Activated T-cell treated with anti-CD3 and anti-CD28 coated beads, Interleukin-2, amount 50 U/mL, for 48 hours (primary cell): Measurements from ENCODE around the gene SAMD1.
A peak's percentile ranks its signal among the peaks of the same experiment; 100 is the strongest.

Source experiments
- DNase-seq, 2 experiments: peaks; one replicate each; pipeline ENCODE4 v3.0.0-alpha.2; 2020

Gene SAMD1

DNA sequence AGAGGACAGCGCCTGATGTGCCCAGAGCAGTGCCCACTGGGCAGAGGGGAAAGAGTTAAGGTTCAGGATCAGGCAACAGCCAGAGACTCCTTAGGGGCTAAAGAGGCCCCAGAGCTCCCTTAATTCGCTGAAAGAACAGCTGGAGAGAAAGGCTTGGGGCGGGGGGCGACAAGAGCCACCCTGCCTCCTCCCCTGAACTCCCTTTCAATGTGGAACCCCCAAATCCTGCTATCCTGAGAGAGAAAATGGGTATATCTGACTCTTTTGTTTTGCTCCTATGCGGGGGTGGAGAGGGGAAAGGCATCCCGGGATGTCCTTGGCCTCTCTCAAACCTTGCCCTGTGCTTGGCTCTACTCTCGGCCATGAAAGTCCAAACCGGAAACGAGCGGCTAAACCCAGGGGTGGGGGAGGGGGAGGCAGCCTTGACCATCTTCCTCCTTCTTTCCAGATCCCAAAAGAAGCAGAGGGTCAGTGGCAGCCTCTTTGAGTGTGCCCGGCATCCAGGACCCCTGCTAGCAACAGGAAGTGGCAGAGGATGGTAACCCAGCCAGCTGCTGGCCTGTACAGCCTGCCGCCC lies 22.3 kb upstream of the SAMD1 start:
- DNase-seq = no peak

DNA sequence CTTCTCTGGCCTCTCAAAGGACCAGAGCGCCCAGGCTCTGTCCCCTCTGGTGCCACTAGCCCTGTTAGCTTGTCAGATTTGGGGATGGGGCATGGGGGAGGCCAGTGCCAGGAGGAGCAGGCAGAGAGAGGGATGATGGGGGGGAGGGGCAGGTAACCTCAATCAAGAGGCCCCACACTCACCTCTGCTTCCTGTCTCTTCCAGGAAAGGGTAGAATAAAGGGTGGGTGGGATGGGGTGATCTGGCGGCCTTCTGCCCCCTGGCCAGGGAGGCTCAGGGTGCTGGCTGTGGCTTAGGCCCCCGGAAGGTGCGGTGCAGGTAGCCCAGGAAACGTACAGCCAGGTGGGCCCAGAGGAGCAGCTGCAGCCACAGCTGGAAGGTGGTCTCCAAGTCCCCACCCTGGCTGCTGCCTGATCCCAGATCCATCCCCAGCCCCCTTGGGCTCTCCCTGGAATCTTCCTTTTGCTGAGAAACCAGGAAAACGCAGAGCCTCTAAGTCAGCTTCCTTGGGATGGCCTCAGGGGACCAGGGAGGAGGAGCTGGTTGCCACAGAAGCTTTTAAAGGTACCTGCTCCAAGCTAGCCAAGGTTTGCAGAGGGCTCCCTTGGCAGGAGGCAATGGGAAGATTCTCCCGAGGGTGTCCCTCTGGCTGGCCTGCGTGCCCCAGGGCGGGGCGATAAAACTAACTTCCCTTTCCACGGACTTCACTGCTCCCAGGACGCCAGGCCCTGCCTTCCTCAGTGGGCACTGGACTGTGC lies 21.7 kb upstream of the SAMD1 start:
- DNase-seq = no peak

DNA sequence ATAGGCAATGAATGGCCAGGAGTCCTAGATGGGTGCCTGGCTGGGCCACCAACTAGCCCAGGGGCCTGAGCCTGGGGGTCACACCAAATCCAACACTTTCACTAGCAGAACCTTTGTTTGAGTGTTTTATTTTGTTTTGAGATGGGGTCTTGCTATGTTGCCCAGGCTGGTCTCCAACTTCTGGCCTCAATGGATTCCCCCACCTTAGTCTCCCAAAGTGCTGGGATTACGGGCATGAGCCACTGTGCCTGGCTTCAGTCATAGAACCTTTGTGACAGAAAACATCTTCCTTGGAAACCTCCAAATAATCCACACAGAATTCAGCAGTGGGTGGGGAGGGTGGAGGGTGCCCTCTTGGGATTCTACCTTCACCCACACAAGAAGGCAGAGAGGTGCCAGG lies 20.9 kb upstream of the SAMD1 start:
- DNase-seq = no peak

DNA sequence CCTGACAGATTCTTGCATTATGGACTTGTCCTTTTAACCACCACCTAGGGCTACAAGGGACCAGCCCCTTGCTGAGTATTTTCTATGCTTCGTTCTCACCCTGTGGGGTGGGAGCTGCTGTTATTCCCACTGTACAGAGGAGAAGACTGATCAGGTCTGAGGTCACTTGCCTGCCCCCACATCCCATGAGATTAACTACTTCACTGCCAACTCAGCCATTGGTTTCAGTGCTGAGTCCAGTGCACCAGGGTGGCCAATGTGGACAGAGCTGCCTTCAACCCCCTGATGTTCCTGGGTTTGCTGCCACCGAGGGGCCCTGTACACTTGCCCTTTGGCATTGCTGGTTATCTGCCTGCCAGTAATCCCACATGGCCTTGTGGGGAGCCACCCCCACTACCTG lies 20.1 kb upstream of the SAMD1 start:
- DNase-seq = no peak

DNA sequence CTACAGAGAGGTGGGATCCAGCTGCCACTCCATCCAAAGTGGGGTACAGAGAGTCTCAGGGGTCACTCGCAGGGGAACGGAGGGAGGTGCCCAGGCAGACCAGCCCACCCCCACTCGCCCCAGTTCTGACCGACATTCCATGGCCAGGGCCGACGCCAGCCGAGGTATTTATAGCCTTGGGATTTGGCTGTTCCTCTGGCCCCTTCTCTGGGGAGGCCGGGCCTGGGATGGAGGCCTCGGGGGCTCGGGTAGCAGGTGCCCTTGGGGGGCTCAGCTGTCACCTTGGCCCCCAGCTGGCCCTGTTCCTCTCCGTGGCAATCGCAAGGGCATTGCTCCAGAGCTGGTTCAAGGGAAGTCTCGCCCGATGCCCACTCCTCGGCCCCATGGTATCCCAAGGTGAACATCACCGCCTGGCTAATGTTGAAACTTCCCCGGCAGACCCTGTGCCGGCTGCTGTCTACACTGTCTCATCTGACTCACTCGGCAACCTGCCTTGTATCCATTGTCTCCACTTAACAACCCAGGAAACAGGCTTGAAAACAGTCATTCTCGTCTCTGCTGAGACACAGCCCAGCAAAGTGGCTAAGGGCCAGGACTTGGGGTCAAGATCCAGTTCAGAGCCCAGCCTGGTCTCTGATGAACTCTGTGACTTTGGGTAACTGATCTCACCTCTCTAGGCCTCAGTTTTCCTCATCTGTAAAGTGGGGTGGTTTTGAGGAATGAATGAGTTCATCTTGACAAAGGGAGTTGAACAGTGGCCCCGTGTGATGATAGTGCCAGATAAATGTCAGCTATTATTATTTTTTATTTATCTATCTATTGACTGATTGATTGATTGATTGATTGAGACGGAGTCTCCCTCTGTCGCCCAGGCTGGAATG lies 17.3 kb upstream of the SAMD1 start:
- DNase-seq = no peak

DNA sequence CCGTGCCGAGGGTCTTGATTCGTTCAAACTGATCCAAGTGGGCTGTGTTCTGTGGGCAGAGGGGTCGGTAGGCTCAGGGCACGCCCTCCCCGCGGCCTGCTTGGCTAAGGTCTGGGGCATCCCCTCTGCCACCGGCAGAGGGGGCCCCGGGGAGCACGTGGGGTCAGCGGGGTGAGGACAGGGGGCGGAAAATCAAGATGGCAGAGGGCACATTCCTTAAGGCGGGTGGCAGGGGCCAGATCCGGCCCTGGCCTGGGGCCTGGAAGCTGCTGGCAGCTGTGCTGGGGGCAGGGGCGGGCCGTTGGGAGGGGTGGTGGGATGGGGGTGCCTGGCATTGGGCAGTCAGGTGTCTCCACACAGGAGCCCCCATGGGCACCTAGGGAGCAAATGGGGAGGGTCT lies 16.3 kb upstream of the SAMD1 start:
- DNase-seq = no peak

DNA sequence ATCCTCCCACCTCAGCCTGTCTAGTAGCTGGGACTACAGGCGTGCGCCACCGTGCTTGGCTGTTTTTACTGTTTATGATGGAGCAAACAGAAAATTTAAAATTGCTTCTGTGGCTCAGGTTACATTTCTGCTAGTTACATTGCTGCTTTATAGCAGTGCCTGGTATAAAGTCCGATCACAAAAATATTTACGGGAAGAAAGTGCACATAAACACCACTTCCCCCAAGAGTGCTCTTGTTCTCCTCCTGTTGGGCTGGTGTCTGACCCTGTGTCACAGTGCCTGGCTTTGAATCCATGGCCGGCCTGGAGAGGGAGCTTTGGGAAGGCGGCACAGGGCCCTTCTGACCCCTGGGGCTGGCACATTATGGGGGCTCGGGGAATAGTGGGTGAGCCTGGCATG lies 15.1 kb upstream of the SAMD1 start:
- no peak for DNase-seq

DNA sequence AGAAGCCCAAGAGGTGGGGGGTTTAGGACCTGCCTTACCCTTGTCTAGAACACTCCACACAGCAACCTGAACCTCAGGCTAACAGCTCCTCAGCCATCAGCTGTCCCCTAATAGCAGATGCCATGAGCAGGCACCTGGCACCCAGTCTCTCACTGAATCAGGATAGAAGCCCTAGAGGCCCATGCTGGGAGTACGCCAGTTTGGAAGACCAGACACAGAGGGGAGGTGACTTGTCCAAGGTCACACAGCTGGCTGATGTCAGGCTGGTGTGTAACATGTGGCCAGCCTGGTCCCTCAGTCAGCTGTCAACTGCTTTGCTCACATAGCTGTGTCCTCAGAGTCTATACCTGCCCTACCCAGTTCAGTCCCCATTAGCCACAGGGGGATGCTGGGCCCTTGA lies 12.8 kb upstream of the SAMD1 start:
- DNase-seq = no peak

DNA sequence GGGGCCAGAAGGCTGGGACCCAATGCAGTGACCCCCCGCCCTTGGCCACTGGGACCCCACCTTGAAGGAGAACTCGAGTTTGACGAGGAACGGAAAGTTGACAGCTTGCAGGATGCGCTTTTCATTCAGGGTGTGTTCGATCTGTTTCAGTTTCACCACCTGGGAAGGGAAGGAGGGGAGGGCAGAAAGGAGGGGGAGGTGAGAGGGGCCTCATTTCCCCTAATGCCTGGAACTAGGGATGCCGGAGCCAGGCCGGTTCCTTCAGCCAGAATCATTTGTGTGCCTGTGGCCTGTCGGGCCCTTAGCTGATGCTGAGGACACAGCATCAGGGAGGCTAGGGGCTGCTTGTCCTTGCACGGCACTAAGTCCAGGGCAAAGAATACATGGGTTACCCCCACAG lies 12.2 kb upstream of the SAMD1 start:
- DNase-seq = no peak

DNA sequence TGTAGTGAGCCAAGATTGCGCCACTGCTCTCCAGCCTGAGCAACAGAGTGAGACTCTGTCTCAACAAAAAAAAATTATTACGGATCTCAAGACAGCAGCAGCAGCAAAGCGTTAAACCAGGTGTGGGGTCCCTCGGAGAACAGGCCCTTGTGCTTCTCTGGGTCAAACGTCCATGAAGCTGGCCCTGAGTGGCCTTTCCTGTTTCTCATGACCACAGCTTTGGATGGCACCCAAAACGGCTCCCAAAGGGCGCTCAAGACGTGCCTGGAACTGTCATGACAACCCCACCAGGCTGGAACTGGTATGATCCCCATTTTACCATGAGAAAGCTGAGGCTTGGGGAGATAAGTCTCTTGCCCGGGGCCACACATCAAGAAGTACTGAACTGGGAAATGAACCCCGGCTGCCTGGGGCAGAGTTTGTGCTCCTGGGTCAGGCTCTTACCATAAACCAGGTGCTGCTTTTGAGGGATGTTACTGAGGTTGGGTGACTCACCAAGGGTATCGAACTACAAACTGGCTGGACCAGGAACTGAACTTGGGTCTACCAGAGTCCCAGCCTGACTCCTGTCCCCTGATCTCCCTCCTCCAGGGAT lies 11.6 kb upstream of the SAMD1 start:
- no peak for DNase-seq

DNA sequence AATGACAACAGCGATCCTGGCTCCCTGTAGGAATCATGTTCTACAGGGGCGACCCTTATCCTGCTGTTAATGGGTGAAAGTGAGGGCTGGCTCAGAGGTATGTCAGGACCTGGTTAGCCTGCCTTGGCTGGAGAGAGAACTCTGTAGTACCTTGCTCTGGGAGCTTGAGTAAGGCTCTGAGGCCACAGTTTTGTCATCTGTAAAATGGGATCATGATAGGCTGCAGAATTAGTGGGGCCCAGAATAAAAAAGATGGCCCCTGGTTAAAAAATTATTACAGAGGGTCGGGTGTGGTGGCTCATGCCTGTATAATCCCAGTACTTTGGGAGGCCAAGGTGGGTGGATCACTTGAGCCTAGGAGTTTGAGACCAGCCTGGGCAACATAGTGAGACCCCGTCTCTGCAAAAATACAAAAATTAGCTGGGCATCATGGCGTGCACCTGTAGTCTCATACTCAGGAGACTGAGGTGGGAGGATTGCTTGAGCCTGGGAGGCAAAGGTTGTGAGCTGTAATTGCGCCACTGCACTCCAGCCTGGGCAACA lies 10.5 kb upstream of the SAMD1 start:
- DNase-seq = no peak

DNA sequence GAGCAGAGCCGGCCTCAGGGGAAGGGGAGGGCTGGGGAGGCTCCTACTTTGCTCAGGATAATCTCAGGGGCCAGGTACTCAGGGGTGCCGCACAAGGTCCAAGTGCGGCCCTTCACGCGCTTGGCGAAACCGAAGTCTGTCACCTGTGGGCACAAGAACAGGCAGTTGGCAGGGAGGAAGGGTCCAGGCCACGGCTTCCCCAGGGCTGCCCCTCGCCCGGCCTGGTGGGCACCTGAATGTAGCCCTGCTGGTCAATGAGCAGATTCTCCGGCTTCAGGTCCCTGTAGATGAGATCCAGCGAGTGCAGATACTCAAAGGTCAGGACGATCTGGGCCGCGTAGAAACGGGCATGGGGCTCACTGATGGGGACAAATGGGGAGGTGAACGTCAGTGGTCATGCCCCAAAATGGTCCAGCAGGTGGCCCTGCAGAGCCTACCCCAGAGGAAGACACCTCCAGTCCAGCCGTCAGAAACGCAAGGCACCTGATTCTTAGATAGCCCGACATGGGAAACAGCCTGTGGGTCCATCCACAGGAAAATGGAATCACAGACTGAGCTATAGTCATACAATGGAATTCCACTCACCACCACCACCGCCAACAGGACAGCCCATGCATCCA lies 7.1 kb upstream of the SAMD1 start:
- DNase-seq = no peak

DNA sequence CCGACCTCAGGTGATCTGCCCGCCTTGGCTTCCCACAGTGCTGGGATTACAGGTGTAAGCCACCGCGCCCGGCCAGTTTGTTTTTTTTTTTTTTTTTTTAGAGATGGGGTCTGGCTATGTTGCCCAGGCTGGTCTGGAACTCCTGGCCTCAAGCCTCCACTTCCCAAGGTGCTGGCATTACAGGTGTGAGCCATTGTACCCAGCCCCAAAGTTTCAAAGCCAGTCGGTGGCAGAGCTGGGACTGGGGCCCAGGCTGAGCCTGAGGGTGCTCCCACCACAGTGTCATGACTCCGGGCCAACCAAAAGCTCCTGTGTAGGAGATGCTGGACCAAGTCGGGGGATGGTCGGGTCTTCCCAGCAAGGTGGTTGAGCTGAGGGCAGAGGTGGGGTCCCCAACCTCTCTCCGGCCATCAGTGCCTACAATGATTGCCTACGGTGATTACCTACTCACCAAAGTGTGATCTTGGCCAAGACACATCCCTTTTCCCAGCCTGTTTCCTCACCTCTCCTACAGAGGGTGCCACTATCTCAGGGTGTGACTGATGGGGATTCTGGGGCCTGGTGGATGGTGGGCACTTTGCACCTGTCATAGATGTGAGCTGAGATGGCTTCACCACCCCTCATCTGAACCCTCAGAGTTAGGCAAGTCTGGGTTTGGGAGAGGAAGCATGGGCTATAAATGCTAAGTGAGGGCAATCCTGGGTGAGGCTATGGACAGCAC lies 5.9 kb upstream of the SAMD1 start:
- DNase-seq = no peak

DNA sequence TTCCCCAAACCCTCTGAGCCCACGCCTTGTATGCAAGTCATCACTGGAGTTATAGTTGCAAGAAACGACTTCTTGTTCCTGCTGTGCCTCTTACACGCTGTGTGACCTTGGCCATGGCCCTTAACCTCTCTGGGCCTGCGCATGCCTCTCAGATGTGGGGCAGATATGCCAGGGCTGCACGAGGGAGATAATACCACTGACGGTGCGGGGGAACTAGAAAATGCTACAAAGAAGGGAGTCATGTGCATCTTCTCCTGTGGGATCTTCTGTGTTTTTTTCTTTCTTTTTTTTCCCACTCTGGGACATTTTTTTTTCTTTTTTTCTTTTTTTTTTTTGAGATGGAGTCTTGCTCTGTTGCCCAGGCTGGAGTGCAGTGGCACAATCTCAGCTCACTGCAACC lies 4.3 kb upstream of the SAMD1 start:
- DNase-seq = no peak

DNA sequence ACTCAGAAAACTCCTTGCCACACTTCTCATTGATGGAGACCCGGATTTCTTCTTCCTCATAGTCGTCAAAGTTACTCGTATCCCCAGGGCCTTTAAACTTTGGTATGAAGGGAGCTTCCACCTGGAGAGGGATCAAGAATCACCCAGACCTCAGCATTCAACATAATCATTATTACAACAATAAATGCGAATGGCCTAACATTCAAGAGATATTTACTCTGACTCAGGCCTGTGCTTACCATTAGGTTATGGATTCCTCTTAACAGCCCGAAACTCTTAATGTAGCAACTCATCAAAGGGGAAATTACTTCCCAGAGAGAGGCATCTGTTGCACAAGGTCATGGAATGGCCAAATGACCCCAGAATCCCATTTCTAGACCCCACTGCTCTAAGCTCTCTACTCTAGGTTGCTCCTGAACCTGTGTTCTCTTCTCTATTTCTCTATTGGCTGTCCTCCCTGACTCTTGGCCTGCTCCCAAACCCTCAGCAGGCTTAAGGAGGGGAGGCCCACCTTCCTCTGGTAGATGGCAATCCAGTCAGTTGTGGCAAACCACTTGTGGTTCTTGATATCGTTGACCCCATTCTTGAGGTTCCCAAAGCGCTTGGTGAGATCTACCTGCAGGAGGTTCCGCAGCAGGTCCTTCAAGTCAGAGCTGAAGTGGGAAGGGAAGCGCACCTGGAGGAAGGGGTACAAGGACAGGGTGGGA lies 2.7 kb upstream of the SAMD1 start:
- DNase-seq = no peak

DNA sequence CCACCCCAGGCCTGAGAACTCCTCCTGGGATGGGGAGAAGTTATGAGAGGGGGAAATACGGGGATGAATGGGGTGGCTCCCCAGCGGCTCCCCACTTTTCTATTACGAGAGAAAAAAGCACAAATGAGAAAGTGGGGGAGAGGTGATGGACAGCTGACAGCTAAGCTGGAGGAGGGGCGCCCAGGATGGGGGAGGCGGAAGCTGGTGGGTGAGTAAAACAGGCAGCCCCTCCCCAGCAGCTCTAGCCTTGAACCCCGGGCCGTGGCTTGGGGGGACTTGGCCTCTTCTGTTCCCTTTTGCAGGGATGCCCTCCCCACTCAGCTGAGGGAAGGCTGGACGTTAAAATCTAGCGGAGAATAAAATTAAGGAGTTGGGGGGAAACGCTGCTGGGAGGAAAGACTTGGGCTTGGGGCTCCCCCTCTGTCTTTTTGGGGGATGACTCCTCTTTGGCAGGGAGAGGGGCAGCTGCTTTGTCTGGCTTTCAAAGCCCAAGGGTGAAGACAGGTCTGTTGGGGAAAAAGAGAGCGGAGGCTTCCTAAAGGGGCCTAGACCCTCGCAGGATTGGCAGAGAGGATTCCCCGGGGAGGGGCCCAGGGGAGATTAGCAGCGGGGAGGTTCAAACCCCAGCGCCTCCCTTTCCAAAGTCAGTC lies 1.4 kb upstream of the SAMD1 start:
- no peak for DNase-seq

DNA sequence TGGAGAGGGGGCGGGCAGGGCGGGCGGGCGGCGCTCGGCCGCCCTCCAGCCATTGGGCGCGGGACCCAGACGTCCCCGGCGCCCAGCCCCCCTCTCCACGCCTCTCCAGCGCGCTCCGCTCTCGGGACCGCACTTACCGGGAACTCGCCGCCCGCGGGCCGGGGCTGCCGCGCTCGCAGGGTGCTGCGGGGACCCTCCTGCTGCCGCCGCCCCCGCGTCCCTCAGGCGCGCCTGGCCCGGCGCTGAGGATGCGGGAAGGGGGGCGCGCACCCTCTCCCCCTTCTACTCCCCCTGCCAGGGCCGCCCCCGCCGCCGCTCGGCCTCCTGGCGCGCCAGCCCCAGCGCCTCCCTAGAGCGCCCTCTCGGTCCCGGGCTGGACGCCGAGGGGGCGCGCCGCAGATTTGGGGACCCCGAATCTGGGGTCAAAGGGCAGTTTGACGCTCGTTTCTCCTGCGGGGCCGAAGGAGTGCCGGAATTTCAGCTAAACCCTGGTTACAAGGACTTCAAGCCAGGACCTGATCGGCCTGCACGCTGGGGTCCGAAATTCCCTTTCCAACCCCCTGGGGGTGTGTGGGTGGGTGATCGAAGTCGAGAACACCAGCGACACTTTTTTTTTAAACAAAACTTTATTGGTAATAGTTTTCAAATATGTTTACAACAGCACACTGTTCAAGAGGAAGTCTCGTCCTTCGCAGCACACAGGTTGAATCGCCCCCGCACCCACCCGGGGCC lies 696 bp upstream of the SAMD1 start:
- peak; percentile 81 to 87 for DNase-seq

DNA sequence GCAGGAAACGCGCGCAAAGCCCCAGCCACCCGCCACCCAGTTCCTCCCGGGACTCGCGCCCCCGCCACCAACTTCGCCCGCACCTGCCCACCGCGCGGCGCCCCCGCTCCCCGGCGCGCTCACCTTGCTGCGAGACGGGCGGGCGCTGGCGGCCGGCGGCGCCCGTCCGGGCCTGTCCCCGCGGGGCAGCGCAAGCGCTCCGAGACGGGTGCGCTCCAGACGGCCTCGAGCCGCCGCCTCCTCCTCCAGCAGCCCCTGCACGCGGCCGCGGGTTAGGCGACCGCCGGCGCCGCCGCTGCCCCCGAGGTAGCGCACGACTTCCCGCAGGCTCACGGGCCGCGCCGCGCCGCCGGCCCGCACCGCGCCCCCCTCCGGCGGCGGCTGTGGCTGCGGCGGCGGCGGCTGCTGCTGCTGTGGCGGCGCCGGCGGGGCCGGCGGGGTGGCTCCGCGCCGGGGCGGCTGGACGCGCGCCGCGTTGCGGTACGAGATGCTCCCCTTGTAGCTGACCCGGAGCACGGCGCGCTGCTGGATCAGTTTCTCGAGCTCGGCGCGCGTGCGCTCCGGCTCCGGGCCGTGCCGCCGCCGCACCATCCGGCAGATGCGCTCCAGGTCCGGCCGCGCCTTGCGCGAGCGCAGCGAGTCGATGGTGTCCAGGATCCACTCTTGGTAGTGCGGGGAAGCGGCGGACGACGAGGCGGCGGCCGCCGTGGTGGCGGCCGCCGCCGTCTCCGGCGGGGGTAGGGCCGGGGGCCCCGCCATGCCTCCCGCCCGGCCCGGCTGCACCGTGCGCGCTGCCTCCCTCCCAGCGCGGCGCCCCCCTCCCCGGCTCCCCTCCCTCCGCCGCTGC lies 666 bp downstream of the SAMD1 start:
- DNase-seq = peak; percentile 69 to 73

DNA sequence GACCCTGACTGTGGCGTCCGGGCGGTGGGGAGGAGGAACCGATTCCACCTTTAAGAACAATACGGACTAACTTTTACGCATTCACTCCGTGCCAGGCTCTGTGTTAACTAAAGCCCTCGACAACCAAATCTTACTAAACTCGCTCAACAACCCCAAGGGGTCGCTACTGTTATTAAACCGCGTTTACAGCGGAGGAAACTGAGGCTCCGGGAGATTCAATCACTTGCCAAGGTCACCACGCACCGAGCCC lies 1.2 kb downstream of the SAMD1 start:
- no peak for DNase-seq
